Transverse colon (tissue), 4 donors: ENCODE results near the gene LAMB4.

Experiments used
- CTCF ChIP-seq, 5 experiments: fragments of 200-600 bp in 3 of 5; fragments of 450-650 bp in 2 of 5; sonication (generic) in 3 of 5; IDR thresholded peaks; 1 replicate in 2 of 5; 2 replicates in 3 of 5; pipeline ENCODE4 v1.5.1; 2016 to 2017; ENCODE audit warnings: antibody characterized with exemption in 5 of 5, inconsistent platforms in 3 of 5, mild to moderate bottlenecking in 2 of 5, moderate library complexity in 1 of 5
- EP300 ChIP-seq: sonication (generic); formaldehyde crosslinking; IDR thresholded peaks from one replicate; pipeline ENCODE4 v1.6.1; 2017; ENCODE audit warnings: antibody characterized with exemption, low read depth
- POLR2A ChIP-seq: fragments of 450-650 bp; IDR thresholded peaks from one replicate; pipeline ENCODE4 v1.6.1; 2016; ENCODE audit warnings: antibody characterized with exemption, mild to moderate bottlenecking, moderate library complexity
- POLR2AphosphoS5 ChIP-seq, 3 donors: sonication (generic); formaldehyde crosslinking; IDR thresholded peaks; one replicate each; pipeline ENCODE4 v1.6.1; 2016; ENCODE audit warnings: antibody characterized with exemption in 3 of 3

DNA sequence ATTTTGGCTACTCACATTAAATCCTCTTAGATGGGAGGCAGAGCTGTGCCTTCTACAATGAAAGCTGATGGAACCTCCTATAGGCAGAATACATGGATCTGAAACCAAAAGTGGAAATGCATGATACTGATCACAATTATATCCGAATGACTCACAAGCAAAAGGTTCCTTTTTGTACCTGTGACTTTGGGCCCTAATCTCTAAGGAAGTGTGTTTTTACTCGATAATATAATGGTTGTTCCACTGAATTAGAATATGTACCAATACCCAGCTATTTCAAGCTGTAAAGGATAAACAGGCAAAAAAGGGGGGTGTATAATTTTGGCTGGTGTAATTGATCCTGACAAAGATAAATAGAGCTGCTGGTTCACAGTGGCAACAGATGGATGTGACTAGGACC, 109.6 kb downstream of the LAMB4 start:
- TF ChIP-seq CTCF (IDR thresholded peaks at IDR 0.05) = no peak
- no peak for TF ChIP-seq POLR2A
- TF ChIP-seq EP300 = no peak
- no peak for TF ChIP-seq POLR2AphosphoS5 (IDR thresholded peaks at IDR 0.05)
